ENCODE measurements around the gene P3H3. TPM values are rescaled to one million over a fixed set of nuclear protein-coding genes. Genes with fewer than 3 reads are reported as not detected.
"Not testable (repeated sequence)": the region's sequence is repeated elsewhere in the genome, so short reads cannot be mapped to it uniquely, and the experiment has no call there.

The P3H3 gene
- total RNA-seq, 1 donor from 2014 or later: 10.3 TPM

- not testable (repeated sequence) for ATAC-seq; DNase-seq (ENCODE audit: missing footprints)
- intact Hi-C loops (cut with DNase I): loop anchor here (5.0 to 10.0 kb wide), 2 partner anchors 72 to 234 kb away; partner anchors contain the start of genes C12orf57, C1RL and RNU7-1
Measured at GRCh38 chr12:6870304-6870703, 42.1 kb downstream of the P3H3 start.

- DNase-seq (ENCODE audit: missing footprints) (no peak), ATAC-seq (no peak)
- intact Hi-C loops (cut with DNase I): loop anchor here (5.0 to 10.0 kb wide), 2 partner anchors 71 to 233 kb away; partner anchors contain the start of genes C12orf57, C1RL and RNU7-1
Measured at GRCh38 chr12:6871052-6871957, 43.1 kb downstream of the P3H3 start.

- peak; percentile 75 for ATAC-seq
- intact Hi-C loops (cut with DNase I): loop anchor here (2.0 to 10.0 kb wide), 3 partner anchors 18 to 232 kb away; partner anchors contain the start of genes C12orf57, C1RL and RNU7-1
- peak; percentile 93 for DNase-seq (ENCODE audit: missing footprints)
Measured at GRCh38 chr12:6872073-6873048, 44.2 kb downstream of the P3H3 start.

GRCh38 chr12:6873094-6874014 lies 45.1 kb downstream of the P3H3 start, which contains the start of gene SPSB2:
SPSB2 (minus strand) TSS chr12:6873303; CDS start chr12:6872901, 402 bp downstream.
- intact Hi-C loops (cut with DNase I): loop anchor here (2.0 to 10.0 kb wide), 3 partner anchors 17 to 231 kb away; partner anchors contain the start of genes C12orf57, C1RL and RNU7-1
- ATAC-seq: peak; percentile 95
- peak; percentile 99 for DNase-seq (ENCODE audit: missing footprints)

GRCh38 chr12:6874015-6874368 lies 45.8 kb downstream of the P3H3 start:
- not testable (repeated sequence) for ATAC-seq; DNase-seq (ENCODE audit: missing footprints)
- intact Hi-C loops (cut with DNase I): loop anchor here (5.0 to 10.0 kb wide), 2 partner anchors 68 to 231 kb away; partner anchors contain the start of genes C12orf57, C1RL and RNU7-1

- not testable (repeated sequence) for ATAC-seq; DNase-seq (ENCODE audit: missing footprints)
- intact Hi-C loops (cut with DNase I): loop anchor here (10.0 kb wide), 1 partner anchor 225 kb away; the partner anchor contains the start of gene C1RL
Measured at GRCh38 chr12:6879824-6880223, 51.6 kb downstream of the P3H3 start.

- intact Hi-C loops (cut with DNase I): no loop called here
- ATAC-seq (no peak), DNase-seq (ENCODE audit: missing footprints) (no peak)
Measured at GRCh38 chr12:6883252-6883651, 55.0 kb downstream of the P3H3 start.

GRCh38 chr12:6883683-6884082 lies 55.5 kb downstream of the P3H3 start:
- intact Hi-C loops (cut with DNase I): no loop called here
- ATAC-seq (no peak), DNase-seq (ENCODE audit: missing footprints) (no peak)

GRCh38 chr12:6884539-6884938 lies 56.3 kb downstream of the P3H3 start:
- no peak for ATAC-seq
- DNase-seq (ENCODE audit: missing footprints): no peak
- intact Hi-C loops (cut with DNase I): no loop called here

GRCh38 chr12:6886206-6886999 lies 58.2 kb downstream of the P3H3 start:
- intact Hi-C loops (cut with DNase I); DNase-seq (ENCODE audit: missing footprints); ATAC-seq: not testable (repeated sequence)

GRCh38 chr12:6887460-6887859 lies 59.3 kb downstream of the P3H3 start:
- intact Hi-C loops (cut with DNase I): no loop called here
- ATAC-seq (no peak), DNase-seq (ENCODE audit: missing footprints) (no peak)

- intact Hi-C loops (cut with DNase I): no loop called here
- no peak for DNase-seq (ENCODE audit: missing footprints)
- ATAC-seq: no peak
Measured at GRCh38 chr12:6888360-6888759, 60.2 kb downstream of the P3H3 start.

GRCh38 chr12:6888794-6889193 lies 60.6 kb downstream of the P3H3 start:
- not testable (repeated sequence) for ATAC-seq; DNase-seq (ENCODE audit: missing footprints)

More at GRCh38 chr12:6888794-6889193, 60.6 kb downstream of the P3H3 start:
- intact Hi-C loops (cut with DNase I): not testable (repeated sequence)

Measured in Right ventricle myocardium inferior (tissue), 1 donor.